ENCODE data around the gene DAP.

DAP gene

GRCh38 chr5:10761933-10762775 lies 1.1 kb upstream of the DAP start:
- no peak for DNase-seq (ENCODE audit: low read depth in 2 of 2, low spot score in 1 of 2)

- no peak for DNase-seq (ENCODE audit: low read depth in 2 of 2, low spot score in 1 of 2)
Observed at GRCh38 chr5:10760921-10761184, 181 bp downstream of the DAP start.

GRCh38 chr5:10760096-10760920 lies 726 bp downstream of the DAP start:
- DNase-seq (ENCODE audit: low read depth in 2 of 2, low spot score in 1 of 2): no peak

GRCh38 chr5:10759111-10759510 lies 1.9 kb downstream of the DAP start:
- no peak for DNase-seq (ENCODE audit: low read depth in 2 of 2, low spot score in 1 of 2)

GRCh38 chr5:10757922-10758555 lies 3.0 kb downstream of the DAP start:
- no peak for DNase-seq (ENCODE audit: low read depth in 2 of 2, low spot score in 1 of 2)

- no peak for DNase-seq (ENCODE audit: low read depth in 2 of 2, low spot score in 1 of 2)
Observed at GRCh38 chr5:10757043-10757442, 4.0 kb downstream of the DAP start.

- no peak for DNase-seq (ENCODE audit: low read depth in 2 of 2, low spot score in 1 of 2)
Observed at GRCh38 chr5:10756549-10756948, 4.5 kb downstream of the DAP start.

- DNase-seq (ENCODE audit: low read depth in 2 of 2, low spot score in 1 of 2): no peak
Observed at GRCh38 chr5:10753178-10753577, 7.9 kb downstream of the DAP start.

GRCh38 chr5:10752451-10752850 lies 8.6 kb downstream of the DAP start:
- DNase-seq (ENCODE audit: low read depth in 2 of 2, low spot score in 1 of 2): no peak

- no peak for DNase-seq (ENCODE audit: low read depth in 2 of 2, low spot score in 1 of 2)
Observed at GRCh38 chr5:10750909-10751308, 10.1 kb downstream of the DAP start.

GRCh38 chr5:10747678-10748622 lies 13.1 kb downstream of the DAP start:
- no peak for DNase-seq (ENCODE audit: low read depth in 2 of 2, low spot score in 1 of 2)

GRCh38 chr5:10746711-10747110 lies 14.3 kb downstream of the DAP start:
- DNase-seq (ENCODE audit: low read depth in 2 of 2, low spot score in 1 of 2): no peak

- DNase-seq (ENCODE audit: low read depth in 2 of 2, low spot score in 1 of 2): no peak
Observed at GRCh38 chr5:10745133-10745532, 15.9 kb downstream of the DAP start.

- DNase-seq (ENCODE audit: low read depth in 2 of 2, low spot score in 1 of 2): no peak
Observed at GRCh38 chr5:10744681-10745080, 16.4 kb downstream of the DAP start.

- DNase-seq (ENCODE audit: low read depth in 2 of 2, low spot score in 1 of 2): no peak
Observed at GRCh38 chr5:10743951-10744350, 17.1 kb downstream of the DAP start.

- DNase-seq (ENCODE audit: low read depth in 2 of 2, low spot score in 1 of 2): no peak
Observed at GRCh38 chr5:10743526-10743925, 17.5 kb downstream of the DAP start.

- DNase-seq (ENCODE audit: low read depth in 2 of 2, low spot score in 1 of 2): no peak
Observed at GRCh38 chr5:10741661-10742060, 19.4 kb downstream of the DAP start.

- DNase-seq (ENCODE audit: low read depth in 2 of 2, low spot score in 1 of 2): no peak
Observed at GRCh38 chr5:10740384-10740783, 20.6 kb downstream of the DAP start.

- DNase-seq (ENCODE audit: low read depth in 2 of 2, low spot score in 1 of 2): no peak
Observed at GRCh38 chr5:10737880-10738279, 23.2 kb downstream of the DAP start.

- DNase-seq (ENCODE audit: low read depth in 2 of 2, low spot score in 1 of 2): no peak
Observed at GRCh38 chr5:10736808-10737207, 24.2 kb downstream of the DAP start.

GRCh38 chr5:10736354-10736753 lies 24.7 kb downstream of the DAP start:
- DNase-seq (ENCODE audit: low read depth in 2 of 2, low spot score in 1 of 2): no peak

Data from stimulated activated CD8-positive, alpha-beta memory T cell treated with anti-CD3 and anti-CD28 coated beads, Interleukin-4, amount 100 ng/mL, for 1 hour (primary cell).